Heart left ventricle (tissue), 16 donors: ENCODE results near the gene KCNC4. TPM values are rescaled to one million over a fixed set of nuclear protein-coding genes. Genes with fewer than 3 reads are reported as not detected.
A peak's percentile ranks its signal among the peaks of the same experiment; 100 is the strongest.

Experiments
- ATAC-seq, 4 donors: fragments of 200-7000 bp; cut with Tn5 transposase; one replicate each; pipeline ENCODE4 v1.9.1; 2020 to 2022; ENCODE audit warnings: moderate library complexity in 4 of 4, mild to moderate bottlenecking in 3 of 4, moderate number of reproducible peaks in 1 of 4
- DNase-seq, 5 donors: peaks; one replicate each; pipeline ENCODE4 v3.0.0-alpha.2; 2020
- H3K27ac ChIP-seq, 12 donors: fragments of 200-600 bp; sonication (generic) in 4 of 12; one replicate each; pipeline versions ENCODE4 v1.5.0 to v1.8.0; 2016 to 2022; ENCODE audit warnings: mild to moderate bottlenecking in 2 of 12
- H3K27me3 ChIP-seq, 9 donors: fragments of 200-600 bp; sonication (generic) in 2 of 9; one replicate each; pipeline versions ENCODE4 v1.5.1 to v1.8.0; 2016 to 2022; ENCODE audit warnings: mild to moderate bottlenecking in 3 of 9
- H3K36me3 ChIP-seq, 9 donors: fragments of 200-600 bp; sonication (generic) in 2 of 9; one replicate each; pipeline versions ENCODE4 v1.5.0 to v1.8.0; 2018 to 2022; ENCODE audit warnings: mild to moderate bottlenecking in 2 of 9
- H3K4me1 ChIP-seq, 12 donors: fragments of 200-600 bp; sonication (generic) in 4 of 12; one replicate each; pipeline versions ENCODE4 v1.5.0 to v1.8.0; 2016 to 2022; ENCODE audit warnings: mild to moderate bottlenecking in 3 of 12
- H3K4me3 ChIP-seq, 12 donors: fragments of 200-600 bp; sonication (generic) in 4 of 12; one replicate each; pipeline versions ENCODE4 v1.5.0 to v1.8.0; 2017 to 2022; ENCODE audit warnings: mild to moderate bottlenecking in 9 of 12, moderate library complexity in 4 of 12
- H3K9me3 ChIP-seq, 12 donors: fragments of 200-600 bp; sonication (generic) in 4 of 12; one replicate each; pipeline versions ENCODE4 v1.5.0 to v1.8.0; 2016 to 2022; ENCODE audit warnings: mild to moderate bottlenecking in 1 of 12
- CTCF ChIP-seq, 12 donors: fragments of 200-600 bp; sonication (generic) in 4 of 12; IDR thresholded peaks; one replicate each; pipeline versions ENCODE4 v1.5.0 to v1.8.0; 2018 to 2022; ENCODE audit warnings: antibody characterized with exemption in 12 of 12, mild to moderate bottlenecking in 5 of 12
- POLR2A ChIP-seq, 2 donors: fragments of 450-650 bp; IDR thresholded peaks; one replicate each; pipeline ENCODE4 v1.6.1; 2017; ENCODE audit warnings: antibody characterized with exemption in 2 of 2, mild to moderate bottlenecking in 2 of 2, moderate library complexity in 2 of 2
- WGBS, 4 donors: extraction: QIAGEN DNeasy Blood & Tissue Kit in 2 of 4; methylation state at CpG; one replicate each; pipeline versions ENCODE4 v1.1.5 to v1.1.7; 2013 to 2018; 5-methylcytosine and 5-hydroxymethylcytosine counted together
- intact Hi-C, 10 donors: fragments of 100-400 bp; cut with DNase I; formaldehyde crosslinking; loops; one replicate each; pipeline versions ENCODE4 v1.11.1 to v1.14.2; 2022
- polyA plus RNA-seq, 2 donors: library from polyadenylated mRNA; stranded (reverse); fragments of 200-250 nt; gene quantifications; one replicate each; pipeline ENCODE4 v1.2.3, GENCODE V29; 2013
- total RNA-seq, 9 donors: library from RNA; depleted of rRNA in 2 of 9; stranded (reverse); fragments of >200 nt in 2 of 9; fragmentation: NEBNext Ultra II Directional in 3 of 9; extraction: Animal tissue kit (Norgen Biotek cat#: 25700) in 3 of 9; gene quantifications; one replicate each; pipeline versions ENCODE4 v1.1.0 to v1.2.4, GENCODE V29; 2016 to 2023
- donor health status: ischemic (EF 13 %, LVEDD 7.1; RV severe dilation, severe dysfunction).
- donor health status: healthy with polysubstance abuse.
- donor health status: DM: no; HTN: yes; CAD: no.
- donor health status: DM: no; HTN: no; CAD: no.
- donor health status: ischemic (EF 25% LVEDD 6.9; RV normal size, moderate dysfunction).
- donor health status: ischemic (EF 25% LVEDD 5.7; RV mildly dilated, moderate dysfunction).
- donor health status: healthy.
- donor health status: DM: yes; HTN: yes; CAD: no.
- donor health status: ischemic (EF 35%, LVEDD 5.7; RV mildly dilated, moderate dysfunction).
- donor health status: nonischemic (EF 11% LVEDD 7.7; RV severe dilation, severe dysfunction).
- donor health status: DM: yes; HTN: yes; CAD: no.
- donor health status: PGD.
- donor health status: ischemic (EF 29% LVEDD 5.4; RV normal size, mild dysfunction).
- donor health status: nonischemic (EF 23%, LVEDD 6.1; RV moderate dilation, normal function).

The KCNC4 gene
- total and polyA plus RNA-seq, 11 donors = 2.4 to 15.2 (median 6.1) TPM

- ATAC-seq = no peak
- H3K4me1 ChIP-seq = peaks cover 0 to 39% (median 11%) of the 10 kb centered on the region in 12 donors
These were observed 27.5 kb downstream of the KCNC4 start for GRCh38 chr1:110237386-110238152.

DNA sequence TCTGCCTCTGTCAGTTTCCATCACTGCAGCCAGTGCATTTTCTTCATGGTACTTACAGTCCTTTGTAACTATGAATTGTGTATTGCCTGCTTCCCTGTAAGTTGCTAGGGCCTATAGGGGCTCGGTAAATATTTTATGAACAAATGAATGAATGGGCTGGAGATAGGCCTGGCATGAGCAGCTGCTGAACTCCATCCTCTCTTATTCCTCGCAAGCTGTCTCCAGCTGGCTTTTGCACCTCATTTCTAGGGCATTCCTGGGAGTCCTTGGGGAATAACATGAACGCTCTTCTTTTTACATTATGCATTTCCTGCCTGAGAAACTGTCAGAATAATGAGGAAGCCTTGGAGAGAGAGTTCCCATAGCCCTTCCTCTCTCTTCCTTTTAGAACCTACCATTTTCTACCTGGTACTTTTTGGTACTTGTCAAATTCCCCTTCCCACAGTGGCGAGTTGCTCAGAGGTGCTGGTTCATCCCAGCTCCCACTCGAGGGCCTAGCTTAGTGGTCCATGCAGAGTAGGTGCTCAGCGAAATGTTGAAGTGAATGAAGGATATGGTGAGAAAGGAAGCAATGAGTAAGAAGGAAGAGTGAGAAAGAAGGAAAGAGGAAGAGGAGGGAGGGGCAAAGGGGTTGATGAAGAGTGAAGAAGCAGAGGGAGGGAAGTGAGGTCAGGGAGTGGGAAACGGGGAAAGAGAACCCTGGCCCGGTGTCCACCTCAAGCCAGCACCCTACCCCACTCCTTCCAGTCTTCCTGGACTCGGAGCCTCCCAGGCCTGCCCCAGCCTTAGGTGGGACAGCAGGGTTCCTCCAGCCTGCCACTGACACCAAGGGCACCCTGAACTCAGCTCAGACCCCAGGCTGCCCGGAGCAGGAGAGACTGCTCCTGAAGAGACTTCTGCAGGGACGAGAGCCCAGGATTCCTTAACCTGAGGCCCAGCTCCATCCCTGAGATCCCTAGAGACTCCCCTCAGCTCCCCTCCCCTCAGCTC is 29.6 kb downstream of the KCNC4 start:
- ATAC-seq = peak in 1 of 4 donors; percentile 27
- intact Hi-C loops = no loop called here
- Histone ChIP-seq H3K36me3 (no peaks in the 10 kb centered on the region), H3K27me3 (no peaks in the 10 kb centered on the region), H3K27ac (peak overlapping the region in 3 of 12 donors; percentile 22 to 46 (median 42)), H3K4me3 (no peak overlapping the region), H3K9me3 (no peaks in the 10 kb centered on the region), H3K4me1 (peaks cover 0 to 37% (median 11%) of the 10 kb centered on the region in 12 donors)
- no peak for DNase-seq
- 70 to 73% (median 71%) methylated on average over 11 of the region's 11 CpGs for WGBS, 4 donors
- TF ChIP-seq POLR2A (IDR thresholded peaks at IDR 0.05) (no peak), CTCF (IDR thresholded peaks at IDR 0.05) (no peak)

More at GRCh38 chr1:110237386-110238152, 27.5 kb downstream of the KCNC4 start:
- H3K36me3 ChIP-seq = peaks cover 0 to 11% (median under 1%) of the 10 kb centered on the region in 9 donors
- 74 to 80% (median 78%) methylated on average over 13 of the region's 13 CpGs for WGBS, 4 donors
- H3K4me3 ChIP-seq = no peak overlapping the region
- DNase-seq = peak in 2 of 5 donors; percentile 29 to 47
- H3K27ac ChIP-seq = no peak overlapping the region
- no peaks in the 10 kb centered on the region for H3K27me3 ChIP-seq
- no peak for TF ChIP-seq POLR2A (IDR thresholded peaks at IDR 0.05)
- no peak for TF ChIP-seq CTCF (IDR thresholded peaks at IDR 0.05)
- H3K9me3 ChIP-seq = peaks cover 0 to 7% (median 5%) of the 10 kb centered on the region in 12 donors
- intact Hi-C loops = no loop called here

- WGBS, 4 donors = 76 to 90% (median 81%) methylated on average over 10 to 13 of the region's 13 CpGs
- intact Hi-C loops = no loop called here
- Histone ChIP-seq H3K4me1 (peaks cover 0 to 28% (median 5%) of the 10 kb centered on the region in 12 donors), H3K4me3 (no peak overlapping the region), H3K27ac (peak overlapping the region in 4 of 12 donors; percentile 17 to 46 (median 32)), H3K36me3 (no peaks in the 10 kb centered on the region), H3K9me3 (no peaks in the 10 kb centered on the region), H3K27me3 (no peaks in the 10 kb centered on the region)
- DNase-seq = no peak
- ATAC-seq = no peak
- TF ChIP-seq POLR2A (IDR thresholded peaks at IDR 0.05) (no peak), CTCF (IDR thresholded peaks at IDR 0.05) (no peak)
These were observed 30.5 kb downstream of the KCNC4 start for GRCh38 chr1:110240476-110241210.
